K562 (cell line): ENCODE measurements around the gene SLC39A6. TPM values are rescaled to one million over a fixed set of nuclear protein-coding genes. Genes with fewer than 3 reads are reported as not detected.

Experiments used
- ATAC-seq: fragments of 200-7000 bp; cut with Tn5 transposase; 3 replicates; pipeline ENCODE4 v1.9.1; 2020; ENCODE audit warnings: moderate library complexity
- BruUV-seq: library from RNA; stranded (reverse); fragments of 400-500 nt; replicated peaks from 2 replicates; lab custom pipeline; 2021; lab: Mats Ljungman, UMichigan
- CTCF ChIA-PET: fragments of 300-600 bp; formaldehyde crosslinking; extraction: SDS; loops from one replicate; lab custom pipeline; 2021; ENCODE audit warnings: low intra/inter-chr PET ratio; lab: Yijun Ruan, JAX
- POLR2A ChIA-PET: fragments of 300-600, 350-650 bp; sonication (Branson Sonifier 250); formaldehyde crosslinking; extraction: SDS; loops from one replicate; lab custom pipeline; 2021; ENCODE audit warnings: antibody characterized with exemption, inconsistent platforms; lab: Yijun Ruan, JAX
- DNase-seq, 4 experiments: peaks; one replicate each; pipeline versions ENCODE4 v3.0.0 to v3.0.0-alpha.2; 2011 to 2018; ENCODE audit warnings: low spot score in 3 of 4, mixed read lengths in 3 of 4; ENCODE audit errors: extremely low read depth in 1 of 4
- FAIRE-seq: peaks from 2 replicates; lab custom pipeline; 2011; peaks lifted over from hg19 to GRCh38; lab: Jason Lieb, UNC
- H2AFZ ChIP-seq: 2 replicates; pipeline ENCODE4 v1.6.0; 2011; ENCODE audit warnings: low read depth, low read length, control low read depth, inconsistent platforms
- H3K27ac ChIP-seq: fragments of 200-600 bp; 3 replicates; pipeline ENCODE4 v1.8.0; 2011; ENCODE audit warnings: low read depth, mild to moderate bottlenecking, control low read depth, inconsistent platforms, low read length, moderate library complexity, mixed read lengths; ENCODE audit errors: extremely low read depth
- H3K27me3 ChIP-seq, 2 experiments: fragments of 300-600 bp in 1 of 2; 2 replicates in 1 of 2; 3 replicates in 1 of 2; pipeline versions ENCODE4 v1.6.0 to v1.8.0; 2011; ENCODE audit warnings: inconsistent platforms in 2 of 2, low read length in 2 of 2, mild to moderate bottlenecking in 1 of 2, mixed read lengths in 1 of 2, moderate library complexity in 1 of 2; ENCODE audit not compliant: control insufficient read depth in 2 of 2, insufficient read depth in 2 of 2
- H3K36me3 ChIP-seq: fragments of 300-600 bp; 3 replicates; pipeline ENCODE4 v1.8.0; 2011; ENCODE audit warnings: mild to moderate bottlenecking, low read length, inconsistent platforms; ENCODE audit not compliant: control insufficient read depth, insufficient read depth
- H3K4me1 ChIP-seq, 2 experiments: fragments of 200-600 bp in 1 of 2; replicated peaks in 1 of 2; 2 replicates in 1 of 2; 3 replicates in 1 of 2; pipeline versions ENCODE4 v1.5.1 to v1.8.0; 2011; ENCODE audit warnings: inconsistent platforms in 2 of 2, low read length in 2 of 2, mild to moderate bottlenecking in 1 of 2, mixed read lengths in 1 of 2, moderate library complexity in 1 of 2; ENCODE audit not compliant: control insufficient read depth in 2 of 2, insufficient read depth in 2 of 2
- H3K4me2 ChIP-seq: 2 replicates; pipeline ENCODE4 v1.6.1; 2011; ENCODE audit warnings: low read length, control low read depth, inconsistent platforms, mixed read lengths; ENCODE audit not compliant: insufficient read depth
- H3K4me3 ChIP-seq: fragments of 200-600 bp; sonication (generic), shearing (Covaris generic); 2 replicates; pipeline ENCODE4 v1.5.1; 2016; ENCODE audit warnings: control low read depth, inconsistent platforms
- H3K79me2 ChIP-seq: fragments of 200-600 bp; 3 replicates; pipeline ENCODE4 v1.8.0; 2011; ENCODE audit warnings: low read length, inconsistent platforms; ENCODE audit not compliant: control insufficient read depth, insufficient read depth
- H3K9ac ChIP-seq, 2 experiments: 2 replicates each; pipeline versions ENCODE4 v1.6.0 to v1.6.1; 2011; ENCODE audit warnings: low read depth in 2 of 2, low read length in 2 of 2, control low read depth in 1 of 2, inconsistent platforms in 1 of 2, mild to moderate bottlenecking in 1 of 2, mixed read lengths in 1 of 2; ENCODE audit not compliant: insufficient read depth in 1 of 2
- H3K9me1 ChIP-seq: one replicate; pipeline ENCODE4 v1.6.0; 2011; ENCODE audit warnings: inconsistent platforms, mild to moderate bottlenecking, low read length, moderate library complexity; ENCODE audit not compliant: control insufficient read depth, insufficient read depth
- H3K9me3 ChIP-seq: replicated peaks from 2 replicates; pipeline ENCODE4 v1.5.1; 2011; ENCODE audit warnings: low read depth, low read length, inconsistent platforms; ENCODE audit not compliant: control insufficient read depth, insufficient read depth
- H4K20me1 ChIP-seq: replicated peaks from 2 replicates; pipeline ENCODE4 v1.6.1; 2011; ENCODE audit warnings: low read length, inconsistent platforms, mixed read lengths; ENCODE audit not compliant: control insufficient read depth, insufficient read depth
- CCNT2 ChIP-seq: IDR thresholded peaks from 2 replicates; pipeline ENCODE4 v1.6.1; 2011; ENCODE audit warnings: borderline replicate concordance, low read depth, mild to moderate bottlenecking, moderate library complexity, mixed read lengths, low read length; ENCODE audit not compliant: insufficient read length; ENCODE audit errors: extremely low read depth
- MAFF ChIP-seq: IDR thresholded peaks from 2 replicates; pipeline ENCODE4 v1.6.1; 2012; ENCODE audit warnings: low read length, improper control_type of control experiment
- SIN3B ChIP-seq: fragments of 450-650 bp; IDR thresholded peaks from 2 replicates; pipeline ENCODE4 v1.6.1; 2017; ENCODE audit warnings: low read depth, mild to moderate bottlenecking, moderate library complexity
- TEAD2 ChIP-seq: fragments of 450-650 bp; IDR thresholded peaks from 2 replicates; pipeline ENCODE4 v1.6.1; 2016; ENCODE audit warnings: missing genetic modification characterization, control low read depth, missing compliant biosample characterization
- WGBS: fragments of 100-300 bp; shearing (Covaris generic); methylation state at CpG from one replicate; pipeline ENCODE4 v1.1.6; 2016; ENCODE audit warnings: low coverage, mixed read lengths; ENCODE audit not compliant: insufficient coverage; ENCODE audit errors: missing lambda C conversion rate; 5-methylcytosine and 5-hydroxymethylcytosine counted together
- in situ Hi-C: fragments of 300-500 bp; cut with MboI; formaldehyde crosslinking; loops from 4 replicates; pipeline ENCODE4 v1.15.0; 2018; ENCODE audit warnings: inconsistent platforms, mixed read lengths
- intact Hi-C: fragments of 100-400 bp; cut with micrococcal nuclease; formaldehyde crosslinking; loops from 2 replicates; pipeline ENCODE4 v1.14.2; 2022
- polyA plus RNA-seq, 8 experiments: library from polyadenylated mRNA; depleted of rRNA in 4 of 8; stranded (reverse) in 5 of 8; unstranded in 3 of 8; fragments of >200 nt; fragmentation: Nextera tagmentation in 2 of 8; fragmentation: Illumina TruSeq in 1 of 8; extraction: Ambion mirVana in 2 of 8; extraction: Trizol in 1 of 8; gene quantifications; 2 replicates each; pipeline versions ENCODE4 v1.2.1 to v1.2.3, GENCODE V29; 2011 to 2014; ENCODE audit warnings: inconsistent platforms in 1 of 8, missing spikeins in 1 of 8
- total RNA-seq, 7 experiments: library from RNA; depleted of rRNA in 6 of 7; stranded (reverse); fragments of >200 nt in 6 of 7; fragmentation: Illumina TruSeq in 2 of 7; extraction: Trizol in 2 of 7; gene quantifications; 2 replicates each; pipeline versions ENCODE4 v1.2.1 to v1.2.3, GENCODE V29; 2011 to 2021; ENCODE audit warnings: low replicate concordance in 1 of 7
- TF ChIP-seq, protein P1 (sequence below), 2 experiments: fragments of 450-650 bp; IDR thresholded peaks; 2 replicates each; pipeline ENCODE4 v1.6.1; 2016; ENCODE audit warnings: mild to moderate bottlenecking in 2 of 2, borderline replicate concordance in 1 of 2, low read depth in 1 of 2, moderate library complexity in 1 of 2

Gene SLC39A6
- total and polyA plus RNA-seq, 9 of the 15 experiments (the other 6 are each of a cell fraction or from before 2014, with no cell fraction given): 5.6 to 23.8 (median 17.4) TPM

DNA sequence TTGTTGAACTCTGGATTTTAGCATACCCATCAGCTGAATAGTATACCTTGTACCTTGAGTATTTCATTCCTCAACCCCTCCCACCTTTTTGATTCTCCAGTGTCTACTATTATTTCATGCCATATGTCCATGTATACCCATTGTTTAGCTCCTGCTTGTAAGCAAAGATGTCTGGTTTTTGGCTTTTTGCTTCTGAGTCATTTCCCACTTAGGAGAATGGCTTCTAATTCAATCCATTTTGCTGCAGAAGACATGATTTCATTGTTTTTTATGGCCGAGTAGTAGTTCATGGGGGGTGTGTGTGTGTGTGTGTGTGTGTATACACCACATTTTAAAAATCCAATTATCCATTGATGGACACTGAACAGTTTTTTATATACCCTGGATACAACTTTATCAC lies 33.8 kb upstream of the SLC39A6 start:
- Histone ChIP-seq H3K27me3 (no peaks in the 10 kb centered on the region), H3K79me2 (no peaks in the 10 kb centered on the region), H3K4me3 (no peak overlapping the region), H3K9me1 (no peaks in the 10 kb centered on the region), H3K4me2 (no peak overlapping the region)
- no peak for DNase-seq
- no peak for ATAC-seq
- WGBS: 91% methylated on average over 1 of the region's 1 CpG
- intact Hi-C loops: no loop called here
- TF ChIP-seq CCNT2: no peak
- no peak for TF ChIP-seq SIN3B
- TF ChIP-seq, all 486 proteins: peak for 0
- Histone ChIP-seq H2AFZ (no peak overlapping the region), H3K9ac (no peak overlapping the region), H3K36me3 (peaks cover 92% of the 10 kb centered on the region), H3K27ac (no peak overlapping the region), H3K9me3 (no peaks in the 10 kb centered on the region), H3K4me1 (no peaks in the 10 kb centered on the region), H4K20me1 (no peaks in the 10 kb centered on the region)
- no peak for FAIRE-seq
- BruUV-seq: no TSS peak
- ChIA-PET POLR2A (interaction anchor here (0.7 kb wide), 1 partner anchor 10 kb away, joined by 3 read pairs; no protein-coding TSS in a partner anchor), CTCF (no interaction called here)
- in situ Hi-C loops: no loop called here

DNA sequence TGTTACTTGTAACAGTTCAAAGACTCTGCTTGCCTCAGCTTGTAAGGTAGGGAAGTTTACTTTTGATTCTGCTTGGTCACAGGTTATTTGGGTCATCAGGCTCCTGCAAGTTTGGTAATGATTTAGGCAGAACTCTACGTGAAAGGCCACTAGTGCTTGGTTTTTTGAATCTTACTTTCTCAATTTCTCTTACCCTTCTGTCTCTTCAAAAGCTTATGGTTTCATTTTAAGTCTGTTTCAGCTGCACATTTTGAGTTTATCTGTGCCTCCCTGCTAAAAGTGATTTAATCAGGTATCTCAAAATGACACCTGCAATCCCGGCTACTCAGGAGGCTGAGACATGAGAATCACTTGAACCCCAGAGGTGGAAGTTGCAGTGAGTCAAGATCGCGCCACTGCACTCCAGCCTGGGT lies 31.8 kb upstream of the SLC39A6 start:
- Histone ChIP-seq H3K9ac (no peak overlapping the region), H3K79me2 (no peaks in the 10 kb centered on the region), H3K9me3 (no peaks in the 10 kb centered on the region), H3K27ac (no peak overlapping the region), H3K27me3 (no peaks in the 10 kb centered on the region), H4K20me1 (no peaks in the 10 kb centered on the region), H3K36me3 (peaks cover 97% of the 10 kb centered on the region), H3K9me1 (no peaks in the 10 kb centered on the region), H3K4me2 (no peak overlapping the region), H3K4me1 (no peaks in the 10 kb centered on the region), H3K4me3 (no peak overlapping the region), H2AFZ (no peak overlapping the region)
- no TSS peak for BruUV-seq
- intact Hi-C loops (no loop called here), in situ Hi-C loops (no loop called here)
- 84% methylated on average over 4 of the region's 4 CpGs for WGBS
- ChIA-PET CTCF (no interaction called here), POLR2A (interaction anchor here (1.0 to 1.9 kb wide), 2 partner anchors 11 to 40 kb away, joined by 3 to 9 read pairs; no protein-coding TSS in a partner anchor)
- ATAC-seq: no peak
- FAIRE-seq: no peak
- DNase-seq: no peak
- TF ChIP-seq TEAD2 (tag) (no peak), MAFF (no peak)
- TF ChIP-seq, protein P1, sequence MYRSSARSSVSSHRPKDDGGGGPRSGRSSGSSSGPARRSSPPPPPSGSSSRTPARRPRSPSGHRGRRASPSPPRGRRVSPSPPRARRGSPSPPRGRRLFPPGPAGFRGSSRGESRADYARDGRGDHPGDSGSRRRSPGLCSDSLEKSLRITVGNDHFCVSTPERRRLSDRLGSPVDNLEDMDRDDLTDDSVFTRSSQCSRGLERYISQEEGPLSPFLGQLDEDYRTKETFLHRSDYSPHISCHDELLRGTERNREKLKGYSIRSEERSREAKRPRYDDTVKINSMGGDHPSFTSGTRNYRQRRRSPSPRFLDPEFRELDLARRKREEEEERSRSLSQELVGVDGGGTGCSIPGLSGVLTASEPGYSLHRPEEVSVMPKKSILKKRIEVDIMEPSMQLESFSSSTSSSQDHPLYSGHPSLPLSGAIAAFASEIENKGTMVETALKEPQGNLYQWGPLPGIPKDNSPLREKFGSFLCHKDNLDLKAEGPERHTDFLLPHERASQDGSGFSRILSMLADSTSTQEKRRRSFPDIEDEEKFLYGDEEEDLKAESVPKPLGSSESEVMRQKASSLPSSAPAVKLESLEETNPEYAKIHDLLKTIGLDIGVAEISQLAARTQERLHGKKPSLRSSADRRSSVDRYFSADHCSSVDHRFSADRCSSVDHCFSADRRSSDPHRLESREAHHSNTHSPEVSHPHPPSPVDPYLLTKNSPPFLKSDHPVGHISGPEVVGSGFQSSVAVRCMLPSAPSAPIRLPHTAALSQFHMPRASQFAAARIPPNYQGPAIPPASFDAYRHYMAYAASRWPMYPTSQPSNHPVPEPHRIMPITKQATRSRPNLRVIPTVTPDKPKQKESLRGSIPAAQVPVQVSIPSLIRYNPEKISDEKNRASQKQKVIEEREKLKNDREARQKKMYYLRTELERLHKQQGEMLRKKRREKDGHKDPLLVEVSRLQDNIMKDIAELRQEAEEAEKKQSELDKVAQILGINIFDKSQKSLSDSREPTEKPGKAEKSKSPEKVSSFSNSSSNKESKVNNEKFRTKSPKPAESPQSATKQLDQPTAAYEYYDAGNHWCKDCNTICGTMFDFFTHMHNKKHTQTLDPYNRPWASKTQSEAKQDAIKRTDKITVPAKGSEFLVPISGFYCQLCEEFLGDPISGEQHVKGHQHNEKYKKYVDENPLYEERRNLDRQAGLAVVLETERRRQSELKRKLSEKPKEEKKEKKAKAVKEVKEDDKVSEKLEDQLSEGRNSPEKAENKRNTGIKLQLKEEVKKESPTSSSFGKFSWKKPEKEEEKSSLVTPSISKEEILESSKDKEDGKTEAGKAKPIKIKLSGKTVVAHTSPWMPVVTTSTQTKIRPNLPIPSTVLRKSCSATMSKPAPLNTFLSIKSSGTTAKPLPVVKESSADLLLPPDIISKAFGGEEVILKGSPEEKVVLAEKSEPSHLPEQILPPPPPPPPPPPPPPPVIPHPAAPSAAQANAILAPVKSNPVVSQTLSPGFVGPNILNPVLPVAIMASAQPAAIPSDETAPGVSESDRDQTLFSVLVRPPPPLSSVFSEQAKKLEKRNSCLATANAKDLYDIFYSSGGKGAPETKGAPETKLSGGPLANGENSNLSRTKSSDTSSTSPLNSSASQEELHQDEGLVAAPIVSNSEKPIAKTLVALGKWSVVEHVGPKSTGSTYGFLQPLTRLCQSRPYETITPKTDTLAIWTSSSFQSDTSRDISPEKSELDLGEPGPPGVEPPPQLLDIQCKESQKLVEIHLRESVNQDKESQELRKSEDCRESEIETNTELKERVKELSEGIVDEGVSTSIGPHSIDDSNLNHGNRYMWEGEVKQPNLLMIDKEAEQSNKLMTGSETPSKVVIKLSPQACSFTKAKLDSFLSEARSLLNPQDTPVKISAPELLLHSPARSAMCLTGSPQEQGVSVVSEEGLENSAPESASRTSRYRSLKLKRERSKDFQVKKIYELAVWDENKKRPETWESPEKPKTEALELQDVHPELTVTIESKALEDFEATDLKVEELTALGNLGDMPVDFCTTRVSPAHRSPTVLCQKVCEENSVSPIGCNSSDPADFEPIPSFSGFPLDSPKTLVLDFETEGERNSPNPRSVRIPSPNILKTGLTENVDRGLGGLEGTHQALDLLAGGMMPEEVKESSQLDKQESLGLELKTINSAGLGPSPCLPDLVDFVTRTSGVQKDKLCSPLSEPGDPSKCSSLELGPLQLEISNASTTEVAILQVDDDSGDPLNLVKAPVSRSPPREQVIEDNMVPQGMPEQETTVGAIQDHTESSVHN (IDR thresholded peaks at IDR 0.05; ENCODE audit: borderline replicate concordance in 1 of 2, low read depth in 1 of 2): no peak
